ENCODE data around the gene VRK1.

- TF ChIP-seq POLR2A (IDR thresholded peaks at IDR 0.05) (no peak), POLR2AphosphoS5 (IDR thresholded peaks at IDR 0.05) (no peak)
These were observed 123.6 kb downstream of the VRK1 start for GRCh38 chr14:96920820-96921219.

All from stomach (tissue), 4 donors.